Gastrocnemius medialis (tissue), 4 donors: Measurements from ENCODE around the gene C2orf68. TPM values are rescaled to one million over a fixed set of nuclear protein-coding genes. Genes with fewer than 3 reads are reported as not detected.
"Not testable (repeated sequence)": the region's sequence is repeated elsewhere in the genome, so short reads cannot be mapped to it uniquely, and the experiment has no call there.

Experiments
- ATAC-seq, 2 donors: fragments of 150-250 bp; one replicate each; pipeline ENCODE4 v1.9.1; 2016
- DNase-seq, 2 donors: peaks; one replicate each; pipeline ENCODE4 v3.0.0-alpha.2; 2019
- H3K27ac ChIP-seq, 4 donors: fragments of 200-600 bp; sonication (generic); 1 replicate in 1 of 4; 2 replicates in 3 of 4; pipeline ENCODE4 v1.5.1; 2016 to 2018; ENCODE audit warnings: mild to moderate bottlenecking in 2 of 4, moderate library complexity in 1 of 4
- H3K27me3 ChIP-seq, 3 donors: fragments of 200-600 bp; sonication (generic) in 2 of 3; 1 replicate in 1 of 3; 2 replicates in 2 of 3; pipeline versions ENCODE4 v1.5.1 to v1.6.0; 2016 to 2019; ENCODE audit warnings: mild to moderate bottlenecking in 1 of 3, moderate library complexity in 1 of 3
- H3K36me3 ChIP-seq, 2 donors: fragments of 200-600 bp; sonication (generic) in 1 of 2; one replicate each; pipeline ENCODE4 v1.5.1; 2017 to 2018
- H3K4me1 ChIP-seq, 2 donors: fragments of 200-600 bp; sonication (generic) in 1 of 2; one replicate each; pipeline ENCODE4 v1.5.1; 2016 to 2017; ENCODE audit warnings: mild to moderate bottlenecking in 2 of 2
- H3K4me3 ChIP-seq, 4 donors: fragments of 200-600 bp; sonication (generic) in 3 of 4; 1 replicate in 1 of 4; 2 replicates in 3 of 4; pipeline ENCODE4 v1.5.1; 2016 to 2019; ENCODE audit warnings: mild to moderate bottlenecking in 2 of 4
- H3K9me3 ChIP-seq, 3 donors: fragments of 200-600 bp; sonication (generic) in 2 of 3; 1 replicate in 1 of 3; 2 replicates in 2 of 3; pipeline ENCODE4 v1.5.1; 2016 to 2019
- CTCF ChIP-seq, 5 experiments: fragments of 450-650 bp in 3 of 5; fragments of 200-600 bp in 2 of 5; sonication (generic) in 2 of 5; IDR thresholded peaks in 4 of 5; conservative IDR thresholded peaks in 1 of 5; 1 replicate in 4 of 5; 2 replicates in 1 of 5; pipeline ENCODE4 v1.5.1; 2016 to 2019; ENCODE audit warnings: antibody characterized with exemption in 5 of 5, mild to moderate bottlenecking in 3 of 5, moderate library complexity in 3 of 5
- POLR2A ChIP-seq, 2 donors: fragments of 450-650 bp; IDR thresholded peaks; one replicate each; pipeline ENCODE4 v1.6.1; 2017; ENCODE audit warnings: antibody characterized with exemption in 2 of 2, mild to moderate bottlenecking in 2 of 2, moderate library complexity in 2 of 2
- in situ Hi-C, 4 donors: fragments of 200-750 bp; cut with MboI; loops; one replicate each; pipeline versions ENCODE4 v1.15.0 to v1.8.0; 2017; ENCODE audit warnings: low sequenced_read_pairs in 4 of 4
- intact Hi-C: fragments of 100-400 bp; cut with DNase I; formaldehyde crosslinking; loops from one replicate; pipeline ENCODE4 v1.15.1; 2023; ENCODE audit warnings: low total_unique reads
- total RNA-seq, 4 donors: library from RNA; depleted of rRNA; stranded (reverse); fragments of >200 nt; gene quantifications; one replicate each; pipeline versions ENCODE4 v1.1.0 to v1.2.3, GENCODE V29; 2016

Gene C2orf68
- total RNA-seq, 4 donors from 2014 or later, result 28.4 to 35.4 (median 32.3) TPM

GRCh38 chr2:85623991-85624390, 12.1 kb upstream of the C2orf68 start:
- peaks cover 6 to 100% of the 10 kb centered on the region in 2 donors for H3K36me3 ChIP-seq
- no peak overlapping the region for H3K4me3 ChIP-seq
- ATAC-seq, result no peak
- in situ Hi-C loops, result loop anchor here in 1 of 4 donors (10.0 kb wide), 1 partner anchor 461 kb away; no protein-coding TSS in a partner anchor
- peaks cover 0 to 5% of the 10 kb centered on the region in 2 donors for H3K4me1 ChIP-seq
- intact Hi-C loops, result no loop called here
- no peak for DNase-seq
- no peaks in the 10 kb centered on the region for H3K27me3 ChIP-seq
- no peaks in the 10 kb centered on the region for H3K9me3 ChIP-seq
- H3K27ac ChIP-seq, result no peak overlapping the region
- TF ChIP-seq CTCF (IDR thresholded peaks at IDR 0.05 in 4 of 5, conservative IDR thresholded peaks at IDR 0.05 in 1 of 5), result no peak
- no peak for TF ChIP-seq POLR2A (IDR thresholded peaks at IDR 0.05)

- in situ Hi-C loops, result loop anchor here in 1 of 4 donors (10.0 kb wide), 1 partner anchor 463 kb away; no protein-coding TSS in a partner anchor
- H3K27me3 ChIP-seq, result no peaks in the 10 kb centered on the region
Measured at GRCh38 chr2:85621338-85621737, 9.5 kb upstream of the C2orf68 start.

GRCh38 chr2:85619617-85620016, 7.8 kb upstream of the C2orf68 start:
- ATAC-seq (no peak), DNase-seq (no peak)
- in situ Hi-C loops, result loop anchor here in 1 of 4 donors (10.0 kb wide), 1 partner anchor 465 kb away; no protein-coding TSS in a partner anchor
- TF ChIP-seq CTCF (IDR thresholded peaks at IDR 0.05 in 4 of 5, conservative IDR thresholded peaks at IDR 0.05 in 1 of 5) (no peak), POLR2A (IDR thresholded peaks at IDR 0.05) (no peak)
- Histone ChIP-seq H3K27ac (peak overlapping the region in 1 of 4 donors; percentile 36), H3K4me3 (no peak overlapping the region), H3K9me3 (no peaks in the 10 kb centered on the region), H3K36me3 (peaks cover 6 to 58% of the 10 kb centered on the region in 2 donors), H3K27me3 (no peaks in the 10 kb centered on the region), H3K4me1 (peaks cover 26 to 33% of the 10 kb centered on the region in 2 donors)
- intact Hi-C loops, result loop anchor here (5.0 kb wide), 1 partner anchor 1003 kb away; the partner anchor contains the start of gene RNF103

More at GRCh38 chr2:85621338-85621737, 9.5 kb upstream of the C2orf68 start:
- TF ChIP-seq POLR2A (IDR thresholded peaks at IDR 0.05), result no peak
- no peak for TF ChIP-seq CTCF (IDR thresholded peaks at IDR 0.05 in 4 of 5, conservative IDR thresholded peaks at IDR 0.05 in 1 of 5)
- Histone ChIP-seq H3K9me3 (no peaks in the 10 kb centered on the region), H3K36me3 (peaks cover 6 to 75% of the 10 kb centered on the region in 2 donors), H3K27ac (no peak overlapping the region), H3K4me1 (peaks cover 19 to 25% of the 10 kb centered on the region in 2 donors), H3K4me3 (no peak overlapping the region)
- intact Hi-C loops, result no loop called here
- ATAC-seq (no peak), DNase-seq (no peak)

GRCh38 chr2:85617723-85618122, 5.9 kb upstream of the C2orf68 start:
- peak in 1 of 2 donors; percentile 8 for ATAC-seq
- intact Hi-C loops, result loop anchor here (5.0 kb wide), 1 partner anchor 1005 kb away; the partner anchor contains the start of gene RNF103
- H3K4me1 ChIP-seq, result peaks cover 27 to 33% of the 10 kb centered on the region in 2 donors
- in situ Hi-C loops, DNase-seq, H3K9me3 ChIP-seq, H3K27me3 ChIP-seq: not testable (repeated sequence)
- H3K27ac ChIP-seq, result peak overlapping the region; percentile 95 to 99 (median 99)
- peaks cover under 1 to 39% of the 10 kb centered on the region in 2 donors for H3K36me3 ChIP-seq
- H3K4me3 ChIP-seq, result peak overlapping the region in 1 of 4 donors; percentile 98

GRCh38 chr2:85615413-85615728, 3.5 kb upstream of the C2orf68 start:
- peak overlapping the region; percentile 95 to 99 (median 99) for H3K27ac ChIP-seq
- in situ Hi-C loops (no loop called here), intact Hi-C loops (loop anchor here (5.0 kb wide), 1 partner anchor 1007 kb away; the partner anchor contains the start of gene RNF103)
- peaks cover 35 to 46% of the 10 kb centered on the region in 2 donors for H3K4me1 ChIP-seq
- DNase-seq (no peak), ATAC-seq (no peak)
- peak overlapping the region; percentile 95 to 100 (median 98) for H3K4me3 ChIP-seq
- no peaks in the 10 kb centered on the region for H3K9me3 ChIP-seq
- H3K27me3 ChIP-seq, result no peaks in the 10 kb centered on the region
- TF ChIP-seq POLR2A (IDR thresholded peaks at IDR 0.05), result no peak
- no peak for TF ChIP-seq CTCF (IDR thresholded peaks at IDR 0.05 in 4 of 5, conservative IDR thresholded peaks at IDR 0.05 in 1 of 5)
- peaks cover 0 to 16% of the 10 kb centered on the region in 2 donors for H3K36me3 ChIP-seq

- in situ Hi-C loops, H3K36me3 ChIP-seq, H3K27me3 ChIP-seq, DNase-seq, ATAC-seq, H3K4me3 ChIP-seq, H3K9me3 ChIP-seq: not testable (repeated sequence)
- intact Hi-C loops, result loop anchor here (5.0 kb wide), 1 partner anchor 1008 kb away; the partner anchor contains the start of gene RNF103
- peaks cover 41 to 51% of the 10 kb centered on the region in 2 donors for H3K4me1 ChIP-seq
- peak overlapping the region; percentile 95 to 99 (median 99) for H3K27ac ChIP-seq
Measured at GRCh38 chr2:85614757-85615156, 2.9 kb upstream of the C2orf68 start.
